ENCODE measurements around the gene C9orf153.
"Not testable (repeated sequence)": the region's sequence is repeated elsewhere in the genome, so short reads cannot be mapped to it uniquely, and the experiment has no call there.

C9orf153 gene

GRCh38 chr9:86262492-86262891 is 3.0 kb upstream of the C9orf153 start:
- peak; percentile 64 for DNase-seq

GRCh38 chr9:86257391-86257790 is 2.1 kb downstream of the C9orf153 start:
- peak; percentile 84 for DNase-seq

- no peak for DNase-seq
Measured at GRCh38 chr9:86256653-86257052, 2.8 kb downstream of the C9orf153 start.

GRCh38 chr9:86253577-86253976 is 5.9 kb downstream of the C9orf153 start:
- DNase-seq, result no peak

GRCh38 chr9:86252870-86253269 is 6.6 kb downstream of the C9orf153 start:
- DNase-seq, result no peak

- no peak for DNase-seq
Measured at GRCh38 chr9:86250123-86250522, 9.3 kb downstream of the C9orf153 start.

- no peak for DNase-seq
Measured at GRCh38 chr9:86248746-86249145, 10.7 kb downstream of the C9orf153 start.

- no peak for DNase-seq
Measured at GRCh38 chr9:86246752-86247161, 12.7 kb downstream of the C9orf153 start.

- DNase-seq, result no peak
Measured at GRCh38 chr9:86242071-86242470, 17.4 kb downstream of the C9orf153 start.

- DNase-seq, result no peak
Measured at GRCh38 chr9:86241216-86241615, 18.2 kb downstream of the C9orf153 start.

- DNase-seq, result no peak
Measured at GRCh38 chr9:86238861-86239770, 20.3 kb downstream of the C9orf153 start.

GRCh38 chr9:86230858-86231257 is 28.6 kb downstream of the C9orf153 start:
- no peak for DNase-seq

GRCh38 chr9:86222667-86223066 is 36.8 kb downstream of the C9orf153 start:
- DNase-seq, result no peak

GRCh38 chr9:86219606-86220005 is 39.9 kb downstream of the C9orf153 start:
- DNase-seq, result no peak

GRCh38 chr9:86217076-86217755 is 42.2 kb downstream of the C9orf153 start:
- no peak for DNase-seq

- no peak for DNase-seq
Measured at GRCh38 chr9:86207193-86207592, 52.3 kb downstream of the C9orf153 start.

GRCh38 chr9:86202338-86202882 is 57.0 kb downstream of the C9orf153 start:
- DNase-seq, result peak; percentile 62

- DNase-seq, result no peak
Measured at GRCh38 chr9:86201474-86202337, 57.8 kb downstream of the C9orf153 start.

- no peak for DNase-seq
Measured at GRCh38 chr9:86200599-86201162, 58.8 kb downstream of the C9orf153 start.

- no peak for DNase-seq
Measured at GRCh38 chr9:86193088-86193487, 66.4 kb downstream of the C9orf153 start.

GRCh38 chr9:86190700-86191099 is 68.8 kb downstream of the C9orf153 start:
- DNase-seq, result not testable (repeated sequence)

GRCh38 chr9:86187121-86187520 is 72.3 kb downstream of the C9orf153 start:
- no peak for DNase-seq

Data from eye (tissue), 1 donor.